HepG2 (cell line): ENCODE data around the gene SPIN1. TPM values are rescaled to one million over a fixed set of nuclear protein-coding genes. Genes with fewer than 3 reads are reported as not detected.
A peak's percentile ranks its signal among the peaks of the same experiment; 100 is the strongest.

Experiments
- ATAC-seq: fragments of 200-7000 bp; cut with Tn5 transposase; 3 replicates; pipeline ENCODE4 v1.9.1; 2020; ENCODE audit warnings: mild to moderate bottlenecking, moderate library complexity
- BruUV-seq: library from RNA; stranded (reverse); fragments of 400-500 nt; replicated peaks from 2 replicates; lab custom pipeline; 2021; lab: Mats Ljungman, UMichigan
- CTCF ChIA-PET: fragments of 300-600 bp; formaldehyde crosslinking; extraction: SDS; loops from one replicate; lab custom pipeline; 2021; ENCODE audit warnings: low total read pairs, inconsistent platforms, low intra/inter-chr PET ratio; lab: Yijun Ruan, JAX
- POLR2A ChIA-PET: fragments of 350-600 bp; sonication (Branson Sonifier 250); formaldehyde crosslinking; loops from one replicate; lab custom pipeline; 2020; ENCODE audit warnings: antibody characterized with exemption, inconsistent platforms; lab: Yijun Ruan, JAX
- DNase-seq: peaks from one replicate; pipeline ENCODE4 v3.0.0-alpha.2; 2015; ENCODE audit warnings: low spot score
- FAIRE-seq: peaks from 3 replicates; lab custom pipeline; 2011; peaks lifted over from hg19 to GRCh38; lab: Jason Lieb, UNC
- H2AFZ ChIP-seq: one replicate; pipeline ENCODE4 v1.6.1; 2011; ENCODE audit warnings: low read length, inconsistent platforms
- H3K27ac ChIP-seq: fragments of 300-600 bp; 3 replicates; pipeline ENCODE4 v1.8.0; 2011; ENCODE audit warnings: mixed run types, mild to moderate bottlenecking, mixed read lengths, low read length, inconsistent platforms; ENCODE audit not compliant: insufficient read depth; ENCODE audit errors: extremely low read length
- H3K27me3 ChIP-seq, 2 experiments: fragments of 200-600 bp in 1 of 2; 2 replicates in 1 of 2; 3 replicates in 1 of 2; pipeline versions ENCODE4 v1.6.0 to v1.8.0; 2011; ENCODE audit warnings: low read length in 2 of 2, mild to moderate bottlenecking in 2 of 2, moderate library complexity in 2 of 2, inconsistent platforms in 1 of 2; ENCODE audit not compliant: insufficient read depth in 2 of 2, control insufficient read depth in 1 of 2
- H3K36me3 ChIP-seq, 2 experiments: fragments of 200-600 bp in 1 of 2; replicated peaks in 1 of 2; 2 replicates in 1 of 2; 3 replicates in 1 of 2; pipeline versions ENCODE4 v1.5.1 to v1.8.0; 2011; ENCODE audit warnings: low read length in 2 of 2, inconsistent platforms in 1 of 2; ENCODE audit not compliant: insufficient read depth in 2 of 2, control insufficient read depth in 1 of 2
- H3K4me1 ChIP-seq: 2 replicates; pipeline ENCODE4 v1.5.1; 2012; ENCODE audit warnings: low read length, inconsistent platforms; ENCODE audit not compliant: insufficient read depth
- H3K4me2 ChIP-seq: 2 replicates; pipeline ENCODE4 v1.6.0; 2011; ENCODE audit warnings: low read depth, low read length, inconsistent platforms
- H3K4me3 ChIP-seq, 3 experiments: fragments of 200-600 bp in 1 of 3; sonication (generic), shearing (Covaris generic) in 1 of 3; replicated peaks in 1 of 3; 2 replicates each; pipeline ENCODE4 v1.5.1; 2011 to 2016; ENCODE audit warnings: low read length in 3 of 3, inconsistent platforms in 2 of 3, low read depth in 2 of 3, mild to moderate bottlenecking in 2 of 3, control low read depth in 1 of 3, mixed read lengths in 1 of 3; ENCODE audit not compliant: insufficient read depth in 1 of 3
- H3K79me2 ChIP-seq: one replicate; pipeline ENCODE4 v1.6.1; 2011; ENCODE audit warnings: low read length, inconsistent platforms; ENCODE audit not compliant: insufficient read depth
- H3K9ac ChIP-seq: 2 replicates; pipeline ENCODE4 v1.6.0; 2011; ENCODE audit warnings: mild to moderate bottlenecking, low read depth, low read length, inconsistent platforms; ENCODE audit not compliant: insufficient read depth
- H3K9me3 ChIP-seq: 2 replicates; pipeline ENCODE4 v1.5.1; 2012; ENCODE audit warnings: mild to moderate bottlenecking, low read length
- H4K20me1 ChIP-seq: 2 replicates; pipeline ENCODE4 v1.6.0; 2011; ENCODE audit warnings: inconsistent platforms, mild to moderate bottlenecking, low read length, moderate library complexity; ENCODE audit not compliant: insufficient read depth
- ATF2 ChIP-seq: sonication (generic); formaldehyde crosslinking; IDR thresholded peaks from 2 replicates; pipeline ENCODE4 v1.4.0; 2020; ENCODE audit warnings: missing genetic modification reagents
- HHEX ChIP-seq: IDR thresholded peaks from 2 replicates; pipeline ENCODE4 v1.6.1; 2016; ENCODE audit warnings: control low read depth
- HOXA5 ChIP-seq: sonication (generic); formaldehyde crosslinking; IDR thresholded peaks from 2 replicates; pipeline ENCODE4 v1.4.0; 2020; ENCODE audit warnings: missing genetic modification reagents
- NCOA5 ChIP-seq: sonication (generic); formaldehyde crosslinking; IDR thresholded peaks from 2 replicates; pipeline ENCODE4 v1.4.0; 2020; ENCODE audit warnings: missing genetic modification reagents
- NFRKB ChIP-seq: fragments of 450-650 bp; IDR thresholded peaks from 2 replicates; pipeline ENCODE4 v1.6.1; 2017
- REPIN1 ChIP-seq: sonication (generic); formaldehyde crosslinking; IDR thresholded peaks from 2 replicates; pipeline ENCODE4 v1.8.0; 2022; ENCODE audit warnings: missing genetic modification reagents, low read depth, mild to moderate bottlenecking, borderline replicate concordance
- RNF2 ChIP-seq: fragments of 450-650 bp; conservative IDR thresholded peaks from 2 replicates; pipeline ENCODE4 v1.6.1; 2016; ENCODE audit warnings: low read depth
- SATB2 ChIP-seq: sonication (generic); formaldehyde crosslinking; IDR thresholded peaks from 2 replicates; pipeline ENCODE4 v1.5.0; 2020; ENCODE audit warnings: missing genetic modification reagents
- SIN3B ChIP-seq: fragments of 150-350 bp; IDR thresholded peaks from 2 replicates; pipeline ENCODE4 v1.6.1; 2014; ENCODE audit warnings: low read length
- ZFP36L2 ChIP-seq: sonication (generic); formaldehyde crosslinking; IDR thresholded peaks from 2 replicates; pipeline ENCODE4 v1.4.0; 2020; ENCODE audit warnings: missing genetic modification reagents
- ZNF264 ChIP-seq: sonication (generic); formaldehyde crosslinking; IDR thresholded peaks from 2 replicates; pipeline ENCODE4 v1.4.0; 2020; ENCODE audit warnings: missing genetic modification reagents
- ZNF432 ChIP-seq: sonication (generic); formaldehyde crosslinking; IDR thresholded peaks from 2 replicates; pipeline ENCODE4 v1.5.0; 2020; ENCODE audit warnings: missing genetic modification reagents, mild to moderate bottlenecking, borderline replicate concordance
- ZNF552 ChIP-seq: sonication (generic); formaldehyde crosslinking; IDR thresholded peaks from 2 replicates; pipeline ENCODE4 v1.9.0; 2022; ENCODE audit warnings: missing genetic modification reagents, mild to moderate bottlenecking, borderline replicate concordance
- ZNF644 ChIP-seq: IDR thresholded peaks from 2 replicates; pipeline ENCODE4 v1.6.1; 2016; ENCODE audit warnings: low read depth
- ZNF788 ChIP-seq: sonication (generic); formaldehyde crosslinking; IDR thresholded peaks from 2 replicates; pipeline ENCODE4 v1.5.0; 2020; ENCODE audit warnings: mild to moderate bottlenecking, missing genetic modification reagents, borderline replicate concordance
- WGBS: methylation state at CpG from one replicate; pipeline ENCODE4 v1.1.6; 2017; ENCODE audit warnings: low lambda C conversion rate; 5-methylcytosine and 5-hydroxymethylcytosine counted together
- in situ Hi-C: cut with HindIII; loops from 2 replicates; pipeline ENCODE4 v1.10.0; 2017; ENCODE audit warnings: low pct_unique_long_range_greater_than_20kb; ENCODE audit not compliant: extremely low pct_ligation_motif_present
- intact Hi-C: fragments of 100-400 bp; cut with micrococcal nuclease; formaldehyde crosslinking; loops from one replicate; pipeline ENCODE4 v1.10.0; 2022; ENCODE audit not compliant: unreplicated experiment
- polyA plus RNA-seq, 8 experiments: library from polyadenylated mRNA; depleted of rRNA in 3 of 8; stranded (reverse) in 7 of 8; unstranded in 1 of 8; fragments of >200 nt; fragmentation: Illumina TruSeq in 4 of 8; extraction: Trizol in 4 of 8; gene quantifications; 2 replicates each; pipeline versions ENCODE4 v1.2.1 to v1.2.3, GENCODE V29; 2011 to 2016; ENCODE audit warnings: low read depth in 4 of 8, missing spikeins in 1 of 8, mixed read lengths in 1 of 8; ENCODE audit not compliant: insufficient read depth in 1 of 8
- total RNA-seq, 5 experiments: library from RNA; depleted of rRNA; stranded (reverse); fragments of >200 nt; fragmentation: Illumina TruSeq; extraction: Trizol; gene quantifications; 2 replicates each; pipeline ENCODE4 v1.2.3, GENCODE V29; 2016; ENCODE audit warnings: low read depth in 1 of 5

Gene SPIN1
- total and polyA plus RNA-seq, 2 of the 13 experiments (the other 11 are each of a cell fraction or from before 2014, with no cell fraction given): 20.0 to 24.3 TPM

- TF ChIP-seq ATF2 (CRISPR knock-in tag): no peak
- TF ChIP-seq, all 625 proteins: peak for 0
Measured at GRCh38 chr9:88464851-88465250, 76.6 kb downstream of the SPIN1 start (continued).

GRCh38 chr9:88468226-88468625 lies 80.0 kb downstream of the SPIN1 start:
- H3K79me2 ChIP-seq: no peaks in the 10 kb centered on the region
- TF ChIP-seq RNF2 (no peak), HHEX (CRISPR knock-in tag) (no peak)

GRCh38 chr9:88476491-88477271 lies 88.4 kb downstream of the SPIN1 start:
- Histone ChIP-seq H3K27me3 (no peaks in the 10 kb centered on the region), H2AFZ (no peak overlapping the region), H3K4me1 (no peaks in the 10 kb centered on the region), H3K9me3 (no peaks in the 10 kb centered on the region), H3K4me3 (no peak overlapping the region), H3K4me2 (no peak overlapping the region), H3K79me2 (no peaks in the 10 kb centered on the region), H3K36me3 (peaks cover 4 to 10% of the 10 kb centered on the region in 2 experiments; a peak in 3 of 5 replicates), H4K20me1 (no peaks in the 10 kb centered on the region), H3K27ac (no peak overlapping the region)
- 92% methylated on average over 11 of the region's 11 CpGs for WGBS
- BruUV-seq: TSS peak; percentile 12
- ChIA-PET CTCF (no interaction called here), POLR2A (no interaction called here)
- intact Hi-C loops: no loop called here
- no peak for ATAC-seq
- no peak for DNase-seq
- TF ChIP-seq ZNF432 (CRISPR knock-in tag): no peak
- TF ChIP-seq SIN3B: no peak
- no peak for TF ChIP-seq HOXA5
- no peak for TF ChIP-seq ZNF788 (CRISPR knock-in tag)
- no peak for TF ChIP-seq REPIN1 (CRISPR knock-in tag)
- TF ChIP-seq SATB2 (CRISPR knock-in tag): no peak
- TF ChIP-seq ZFP36L2 (CRISPR knock-in tag): no peak
- TF ChIP-seq ZNF644 (CRISPR knock-in tag): no peak
- no peak for TF ChIP-seq ZNF552
- TF ChIP-seq NFRKB: no peak
- no peak for TF ChIP-seq ZNF264 (CRISPR knock-in tag)
- TF ChIP-seq NCOA5 (CRISPR knock-in tag): no peak
- TF ChIP-seq, all 625 proteins: peak for 0
- no peak overlapping the region for H3K9ac ChIP-seq
- no peak for FAIRE-seq
- in situ Hi-C loops: no loop called here

More at GRCh38 chr9:88468226-88468625, 80.0 kb downstream of the SPIN1 start:
- WGBS: 96% methylated on average over 9 of the region's 9 CpGs
- H3K27me3 ChIP-seq: no peaks in the 10 kb centered on the region
- DNase-seq (no peak), ATAC-seq (no peak), FAIRE-seq (no peak)
- H3K27ac ChIP-seq: no peak overlapping the region
- no peak overlapping the region for H3K4me3 ChIP-seq
- H4K20me1 ChIP-seq: no peaks in the 10 kb centered on the region
- H2AFZ ChIP-seq: no peak overlapping the region
- peaks cover 2 to 4% of the 10 kb centered on the region in 2 experiments; a peak in 4 of 5 replicates for H3K36me3 ChIP-seq
- ChIA-PET POLR2A (no interaction called here), CTCF (no interaction called here)
- in situ Hi-C loops: no loop called here
- intact Hi-C loops: no loop called here
- H3K9ac ChIP-seq: no peak overlapping the region
- no peak overlapping the region for H3K4me2 ChIP-seq
- H3K4me1 ChIP-seq: no peaks in the 10 kb centered on the region
- BruUV-seq: no TSS peak
- no peaks in the 10 kb centered on the region for H3K9me3 ChIP-seq
